GM23248 (cell line): ENCODE results near the gene PAXX. TPM values are rescaled to one million over a fixed set of nuclear protein-coding genes. Genes with fewer than 3 reads are reported as not detected.

Source experiments
- DNase-seq: peaks from one replicate; pipeline ENCODE4 v3.0.0-alpha.2; 2015
- H2AFZ ChIP-seq: fragments of 200-600 bp; sonication (generic); 2 replicates; pipeline ENCODE4 v1.6.1; 2016; ENCODE audit warnings: antibody characterized with exemption
- H3F3A ChIP-seq: fragments of 200-600 bp; sonication (generic); 2 replicates; pipeline ENCODE4 v1.6.1; 2016; ENCODE audit warnings: mild to moderate bottlenecking, antibody characterized with exemption, mixed run types; ENCODE audit not compliant: insufficient read depth
- H3K27ac ChIP-seq: fragments of 200-600 bp; sonication (generic); 2 replicates; pipeline ENCODE4 v1.5.1; 2016; ENCODE audit warnings: mild to moderate bottlenecking
- H3K27me3 ChIP-seq: fragments of 200-600 bp; sonication (generic); replicated peaks from 2 replicates; pipeline ENCODE4 v1.6.1; 2016; ENCODE audit warnings: mild to moderate bottlenecking; ENCODE audit not compliant: insufficient read depth
- H3K36me3 ChIP-seq: fragments of 200-600 bp; sonication (generic); 2 replicates; pipeline ENCODE4 v1.6.1; 2016; ENCODE audit warnings: low read depth, mild to moderate bottlenecking
- H3K4me1 ChIP-seq: fragments of 200-600 bp; sonication (generic); 2 replicates; pipeline ENCODE4 v1.6.1; 2016; ENCODE audit warnings: mild to moderate bottlenecking; ENCODE audit not compliant: insufficient read depth
- H3K4me2 ChIP-seq: fragments of 200-600 bp; sonication (generic); one replicate; pipeline ENCODE4 v1.6.1; 2016; ENCODE audit warnings: mild to moderate bottlenecking; ENCODE audit not compliant: unreplicated experiment
- H3K4me3 ChIP-seq: fragments of 200-600 bp; sonication (generic); 2 replicates; pipeline ENCODE4 v1.5.1; 2016; ENCODE audit warnings: mild to moderate bottlenecking
- H3K79me2 ChIP-seq: fragments of 200-600 bp; sonication (generic); 2 replicates; pipeline ENCODE4 v1.6.1; 2016; ENCODE audit warnings: mild to moderate bottlenecking; ENCODE audit not compliant: insufficient read depth
- H3K9ac ChIP-seq: fragments of 200-600 bp; sonication (generic); 2 replicates; pipeline ENCODE4 v1.6.1; 2016; ENCODE audit warnings: mild to moderate bottlenecking
- H3K9me2 ChIP-seq: fragments of 200-600 bp; sonication (generic); 2 replicates; pipeline ENCODE4 v1.6.1; 2016; ENCODE audit warnings: mixed run types, mild to moderate bottlenecking, moderate library complexity; ENCODE audit not compliant: insufficient read depth
- H3K9me3 ChIP-seq: fragments of 200-600 bp; sonication (generic); one replicate; pipeline ENCODE4 v1.6.1; 2017; ENCODE audit warnings: low read depth
- H4K20me1 ChIP-seq: fragments of 200-600 bp; sonication (generic); 2 replicates; pipeline ENCODE4 v1.6.0; 2016; ENCODE audit not compliant: insufficient read depth
- EZH2 ChIP-seq: fragments of 200-600 bp; sonication (generic); IDR thresholded peaks from 2 replicates; pipeline ENCODE4 v1.6.1; 2018; ENCODE audit warnings: antibody characterized with exemption, mild to moderate bottlenecking; ENCODE audit not compliant: insufficient read depth, poor library complexity, severe bottlenecking
- EZH2phosphoT487 ChIP-seq: fragments of 200-600 bp; sonication (generic); IDR thresholded peaks from 2 replicates; pipeline ENCODE4 v1.6.1; 2018; ENCODE audit warnings: antibody characterized with exemption, moderate library complexity, mild to moderate bottlenecking, low read depth; ENCODE audit not compliant: insufficient read depth
- WGBS, 2 experiments: methylation state at CpG; one replicate each; pipeline ENCODE4 v1.1.6; 2015 to 2017; ENCODE audit warnings: low lambda C conversion rate in 2 of 2, low coverage in 1 of 2; ENCODE audit errors: missing lambda C conversion rate in 2 of 2; 5-methylcytosine and 5-hydroxymethylcytosine counted together
- in situ Hi-C: fragments of 300-500 bp; cut with MboI; formaldehyde crosslinking; loops from 2 replicates; pipeline ENCODE4 v1.15.0; 2020
- polyA plus RNA-seq: library from polyadenylated mRNA; unstranded; fragments of >200 nt; fragmentation: Nextera tagmentation; extraction: Ambion mirVana; gene quantifications from 2 replicates; pipeline ENCODE4 v1.2.1, GENCODE V29; 2016
- total RNA-seq: library from RNA; depleted of rRNA; stranded (reverse); fragments of >200 nt; shearing (Covaris generic); gene quantifications from 2 replicates; pipeline ENCODE4 v1.2.3, GENCODE V29; 2014

The PAXX gene
- total and polyA plus RNA-seq, 2 experiments from 2014 or later: 52.2 to 54.5 TPM

GRCh38 chr9:136973618-136974617 is 18.3 kb upstream of the PAXX start:
- 77 to 78% methylated on average over 28 to 29 of the region's 29 CpGs for WGBS, 2 experiments
- H3K4me2 ChIP-seq: no peak overlapping the region
- H3K36me3 ChIP-seq: no peaks in the 10 kb centered on the region
- no peak for TF ChIP-seq EZH2phosphoT487
- no peak for TF ChIP-seq EZH2
- no peak overlapping the region for H3K9ac ChIP-seq
- H3K4me3 ChIP-seq: no peak overlapping the region
- H3K27me3 ChIP-seq: no peaks in the 10 kb centered on the region
- no peaks in the 10 kb centered on the region for H3F3A ChIP-seq
- no peak overlapping the region for H3K27ac ChIP-seq
- H3K9me3 ChIP-seq: no peaks in the 10 kb centered on the region
- H2AFZ ChIP-seq: no peak overlapping the region
- no peaks in the 10 kb centered on the region for H3K4me1 ChIP-seq
- no peaks in the 10 kb centered on the region for H4K20me1 ChIP-seq
- H3K79me2 ChIP-seq: no peaks in the 10 kb centered on the region
- in situ Hi-C loops: no loop called here
- no peak for DNase-seq
- no peaks in the 10 kb centered on the region for H3K9me2 ChIP-seq

DNA sequence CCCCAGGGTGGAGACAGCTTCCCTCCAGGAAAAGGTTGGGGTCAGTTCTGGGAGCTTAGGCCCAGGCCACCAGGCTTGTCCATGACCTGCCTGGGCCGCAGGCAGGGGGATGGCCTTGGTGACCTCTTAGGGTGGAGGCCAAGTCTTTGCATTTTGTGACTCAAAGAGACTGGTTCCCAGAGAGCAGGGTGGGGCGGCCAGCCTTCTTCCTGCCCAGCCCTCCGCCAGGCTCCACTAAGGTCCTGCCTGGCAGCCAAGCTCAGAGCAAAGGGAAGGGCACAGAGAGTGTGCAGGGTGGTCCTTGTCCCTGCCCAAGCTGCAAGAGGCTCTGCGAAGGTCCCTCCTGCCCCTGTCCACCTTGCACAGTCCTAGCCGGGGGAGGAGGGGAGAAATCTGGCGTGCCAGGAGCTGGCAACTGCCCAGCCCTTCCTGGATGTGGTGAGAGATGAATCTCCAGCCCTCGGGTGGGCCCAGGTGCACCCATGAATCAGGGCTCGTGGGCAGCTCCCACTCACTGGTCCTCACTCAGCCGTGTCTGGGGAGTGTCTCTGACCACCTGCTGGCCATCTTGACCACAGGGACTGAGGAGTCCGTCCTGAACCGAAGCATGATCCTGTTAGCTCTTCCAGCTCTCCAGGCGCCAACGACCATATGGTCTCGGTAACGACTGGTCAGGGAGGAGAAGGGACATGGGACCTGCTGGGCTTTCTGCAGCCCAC is 17.2 kb upstream of the PAXX start:
- Histone ChIP-seq H3K27me3 (no peaks in the 10 kb centered on the region), H3K4me1 (no peaks in the 10 kb centered on the region), H3K4me3 (no peak overlapping the region), H4K20me1 (no peaks in the 10 kb centered on the region), H2AFZ (no peak overlapping the region), H3F3A (no peaks in the 10 kb centered on the region), H3K4me2 (no peak overlapping the region), H3K9me3 (no peaks in the 10 kb centered on the region), H3K79me2 (no peaks in the 10 kb centered on the region), H3K9ac (no peak overlapping the region), H3K36me3 (no peaks in the 10 kb centered on the region), H3K9me2 (no peaks in the 10 kb centered on the region), H3K27ac (no peak overlapping the region)
- 53% methylated on average over 14 to 15 of the region's 15 CpGs for WGBS, 2 experiments
- no peak for TF ChIP-seq EZH2
- no peak for TF ChIP-seq EZH2phosphoT487
- in situ Hi-C loops: no loop called here
- no peak for DNase-seq

GRCh38 chr9:136975644-136976043 is 16.6 kb upstream of the PAXX start:
- Histone ChIP-seq H3K79me2 (no peaks in the 10 kb centered on the region), H3K9me3 (no peaks in the 10 kb centered on the region), H3K9ac (no peak overlapping the region), H3K36me3 (no peaks in the 10 kb centered on the region), H3K4me1 (no peaks in the 10 kb centered on the region), H4K20me1 (no peaks in the 10 kb centered on the region), H3K9me2 (no peaks in the 10 kb centered on the region), H3F3A (no peaks in the 10 kb centered on the region), H3K27me3 (no peaks in the 10 kb centered on the region), H3K27ac (no peak overlapping the region), H3K4me3 (no peak overlapping the region), H3K4me2 (no peak overlapping the region), H2AFZ (no peak overlapping the region)
- WGBS, 2 experiments: 56 to 65% methylated on average over 8 to 14 of the region's 14 CpGs
- no peak for DNase-seq
- in situ Hi-C loops: no loop called here
- TF ChIP-seq EZH2phosphoT487: no peak
- no peak for TF ChIP-seq EZH2

DNA sequence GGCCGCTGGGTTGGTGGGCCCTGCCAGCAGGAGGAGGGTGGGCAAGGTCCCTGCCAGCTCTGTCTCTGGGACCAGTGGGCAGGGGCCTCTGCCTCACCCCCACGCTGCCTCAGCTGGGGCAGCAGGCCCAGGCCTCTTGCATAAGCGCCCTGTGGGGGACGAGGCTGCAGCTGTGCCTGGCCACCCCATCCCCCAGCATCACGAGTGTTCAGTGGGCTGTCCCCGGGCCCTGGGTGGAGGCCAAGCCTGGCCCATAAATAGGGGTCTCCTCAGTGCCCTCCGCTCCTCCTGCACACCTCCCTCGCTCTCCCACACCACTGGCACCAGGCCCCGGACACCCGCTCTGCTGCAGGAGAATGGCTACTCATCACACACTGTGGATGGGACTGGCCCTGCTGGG is 15.0 kb upstream of the PAXX start, which contains the start of gene PTGDS:
Gene PTGDS, plus strand, starts transcription at position 282 of the 400 bp plus-strand sequence. Its CDS starts 75 bp downstream, at position 357.
- Histone ChIP-seq H3K4me3 (peak within 1 kb of the TSS; percentile 57), H3K27me3 (no peaks in the 10 kb centered on the region), H3K36me3 (no peaks in the 10 kb centered on the region), H3K9ac (peak within 1 kb of the TSS; percentile 12; the same call in 1 of the 2 replicates), H3K9me3 (no peaks in the 10 kb centered on the region), H3K79me2 (no peaks in the 10 kb centered on the region), H3F3A (no peaks in the 10 kb centered on the region), H3K4me2 (peak within 1 kb of the TSS; percentile 58), H3K27ac (no peak within 1 kb of the TSS), H2AFZ (peak within 1 kb of the TSS; percentile 36), H4K20me1 (no peaks in the 10 kb centered on the region), H3K4me1 (no peaks in the 10 kb centered on the region), H3K9me2 (no peaks in the 10 kb centered on the region)
- TF ChIP-seq EZH2phosphoT487: no peak
- TF ChIP-seq EZH2: no peak
- in situ Hi-C loops: no loop called here
- WGBS, 2 experiments: 57 to 67% methylated on average over 9 to 10 of the region's 10 CpGs
- DNase-seq: no peak
